HG03439 (cell line): ENCODE data around the gene COL16A1.

Source experiments
- ATAC-seq: cut with Tn5 transposase; IDR thresholded peaks from one replicate; pipeline ENCODE4 v1.9.1; 2021; ENCODE audit warnings: mild to moderate bottlenecking, moderate library complexity; ENCODE audit not compliant: unreplicated experiment

COL16A1 gene

GRCh38 chr1:31668303-31668883, 35.4 kb downstream of the COL16A1 start:
- no peak for ATAC-seq

GRCh38 chr1:31667065-31667785, 36.6 kb downstream of the COL16A1 start:
- no peak for ATAC-seq

DNA sequence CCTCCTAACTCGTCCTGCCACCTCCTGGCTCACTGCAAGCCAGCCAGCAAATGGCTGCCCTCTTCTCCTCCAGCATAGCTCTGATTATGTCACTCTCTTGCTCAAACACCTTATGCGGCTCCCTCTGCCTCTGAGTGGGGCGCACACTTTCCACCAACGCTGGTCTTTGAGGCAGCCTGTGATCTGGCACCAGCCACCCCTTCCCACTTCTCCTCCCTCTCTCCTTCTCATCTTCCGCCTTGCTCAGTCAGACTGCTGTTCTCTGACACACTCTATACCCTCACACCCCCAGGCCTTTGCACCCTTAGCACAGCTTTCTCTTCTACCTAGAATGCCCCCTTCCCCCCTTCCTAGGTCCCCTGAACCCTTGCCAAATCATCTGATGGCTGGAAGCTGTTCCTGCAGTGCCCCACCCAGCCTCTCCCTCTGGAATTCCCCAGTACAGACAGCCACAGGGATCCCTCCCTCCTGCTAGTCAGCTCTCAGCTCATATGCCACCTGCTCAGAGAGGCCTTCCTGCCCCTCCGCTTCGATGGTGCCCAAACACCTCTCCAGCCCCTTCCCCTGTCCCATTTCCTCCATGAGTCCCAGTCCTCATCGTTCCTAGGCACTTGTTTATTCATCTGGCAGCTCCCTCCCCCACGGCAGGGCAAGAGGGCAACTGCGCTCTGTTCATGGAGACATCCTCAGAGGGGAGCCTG, 37.4 kb downstream of the COL16A1 start:
- no peak for ATAC-seq

- ATAC-seq, result no peak
Measured at GRCh38 chr1:31665234-31665878, 38.5 kb downstream of the COL16A1 start.

DNA sequence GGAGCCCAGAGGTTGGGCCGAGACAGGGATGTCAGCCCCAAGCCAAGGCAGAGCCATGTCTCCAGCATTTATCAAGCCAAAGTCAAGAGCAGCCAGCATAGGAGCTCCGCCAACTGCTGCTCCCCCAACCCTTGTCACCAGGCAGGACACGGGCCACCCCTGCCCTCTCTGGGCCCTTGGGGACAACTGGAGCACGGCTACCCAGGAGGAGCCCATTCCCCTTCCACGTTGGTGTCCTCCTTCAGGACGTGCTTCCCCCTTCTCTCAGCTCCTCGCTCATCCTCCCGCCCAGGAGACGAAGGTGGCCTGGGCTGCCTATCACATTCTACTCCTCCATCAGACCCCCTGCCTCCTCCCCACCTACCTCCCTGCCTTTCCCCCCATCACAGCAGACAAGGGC, 39.3 kb downstream of the COL16A1 start:
- ATAC-seq, result no peak

- ATAC-seq, result no peak
Measured at GRCh38 chr1:31663622-31664452, 40.0 kb downstream of the COL16A1 start.

DNA sequence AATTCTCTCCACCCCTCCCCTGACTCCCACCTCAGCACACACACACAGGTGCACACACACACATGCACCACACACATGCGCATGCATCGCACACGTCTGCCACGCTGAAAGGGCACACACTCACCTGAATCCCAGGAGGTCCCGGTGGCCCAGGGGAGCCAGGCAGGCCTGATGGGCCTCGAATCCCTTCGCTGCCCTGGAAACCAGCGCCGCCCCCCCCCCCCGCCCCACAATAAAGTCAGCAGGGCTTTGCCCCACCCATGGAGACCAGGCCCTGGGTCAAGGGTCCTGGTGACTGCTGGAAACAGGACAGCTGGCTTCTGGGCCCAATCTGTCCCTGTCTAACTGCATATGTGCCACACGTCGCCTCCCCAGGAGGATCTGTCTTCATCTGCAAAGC, 41.4 kb downstream of the COL16A1 start:
- ATAC-seq, result no peak

DNA sequence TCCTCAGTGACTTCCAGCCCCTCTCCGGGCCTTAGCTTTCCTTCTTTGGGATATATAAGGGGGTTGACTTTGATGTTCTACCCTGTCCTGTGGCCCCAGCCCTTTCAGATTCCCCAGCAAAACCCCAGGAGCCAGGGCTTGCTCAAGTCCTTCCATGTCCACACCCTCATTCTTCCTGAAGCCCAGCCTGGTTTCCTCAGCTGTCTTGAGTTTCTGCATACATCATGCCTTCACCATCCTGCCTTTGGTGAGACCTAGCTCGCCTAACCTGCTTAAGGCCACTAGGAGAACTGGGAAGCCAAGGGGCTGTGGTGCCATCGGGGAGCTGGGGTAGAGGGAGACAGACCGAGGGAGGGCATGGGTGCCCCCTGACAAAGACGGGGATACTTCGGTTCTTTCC, 42.0 kb downstream of the COL16A1 start:
- no peak for ATAC-seq

DNA sequence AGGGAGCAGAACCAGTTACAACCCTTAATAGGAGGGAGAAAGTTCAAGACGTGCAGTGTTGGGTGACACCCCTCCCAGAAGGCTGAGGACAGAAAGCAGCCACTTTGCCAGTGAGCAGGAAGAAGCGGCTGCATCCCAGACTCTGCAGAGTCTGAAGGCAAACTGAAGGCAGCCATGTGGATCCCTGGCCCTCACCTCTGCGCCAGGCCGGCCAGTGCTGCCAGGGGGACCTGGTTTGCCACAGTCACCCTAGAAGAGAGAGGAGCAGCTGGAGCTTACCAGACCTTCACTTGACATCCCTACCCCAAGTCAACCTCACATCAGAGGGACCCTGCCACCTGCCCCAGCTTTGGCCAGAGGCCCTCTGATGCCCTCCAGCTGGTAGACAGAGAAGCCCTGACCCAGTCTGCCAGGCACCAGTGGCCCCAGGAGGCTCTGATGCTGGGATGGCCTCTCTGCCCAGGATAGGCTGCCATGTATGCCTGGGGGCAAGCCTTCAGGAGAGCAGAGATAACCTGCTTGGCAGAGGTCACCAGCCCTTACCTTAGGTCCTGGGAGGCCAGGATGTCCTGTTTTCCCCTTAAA, 42.9 kb downstream of the COL16A1 start:
- ATAC-seq, result no peak

- no peak for ATAC-seq
Measured at GRCh38 chr1:31659889-31660288, 43.9 kb downstream of the COL16A1 start.

DNA sequence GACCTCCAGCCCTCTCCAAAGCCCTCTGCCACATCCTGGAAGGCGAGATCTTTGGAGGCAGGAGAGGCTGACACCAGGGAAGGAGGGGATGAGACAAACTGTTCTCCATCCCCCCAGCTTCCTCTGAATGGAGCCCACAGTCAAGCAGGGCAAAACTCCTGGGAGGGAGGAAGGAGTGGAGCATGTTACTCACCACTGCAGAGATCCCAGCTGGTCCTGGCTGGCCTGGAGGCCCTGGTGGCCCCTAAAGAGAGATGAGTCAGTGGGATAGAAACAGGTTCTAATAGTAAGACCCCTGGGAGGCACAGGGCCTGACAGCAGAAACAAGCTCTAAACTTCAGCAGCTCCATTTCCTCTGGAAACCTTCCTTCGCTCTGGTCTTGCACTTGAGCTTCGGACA, 45.1 kb downstream of the COL16A1 start:
- ATAC-seq, result no peak

DNA sequence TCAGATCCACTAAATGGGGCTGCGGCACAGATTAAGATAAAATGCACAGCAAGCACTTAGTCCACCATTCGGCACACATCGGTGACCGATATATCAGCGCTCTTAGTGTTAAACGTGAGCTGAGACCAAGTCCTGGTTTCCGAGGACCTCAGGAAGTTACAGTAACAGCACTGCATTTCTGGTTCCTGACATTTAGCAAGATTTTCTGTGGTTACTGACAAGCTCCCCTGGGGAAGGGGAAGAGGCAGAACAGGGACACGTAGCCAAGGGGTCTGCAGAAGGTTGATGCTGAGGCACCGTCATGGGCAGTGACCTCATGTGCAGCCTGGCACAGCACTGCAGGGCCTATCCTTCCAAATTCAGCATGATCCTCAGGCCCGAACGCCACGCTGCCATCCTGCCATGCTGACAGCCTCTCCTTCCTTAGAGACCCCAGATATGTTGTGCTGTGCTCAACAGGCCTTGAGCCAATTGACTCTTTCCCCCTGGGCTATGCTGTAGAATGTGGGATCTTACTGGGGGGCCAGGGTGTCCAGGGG, 45.8 kb downstream of the COL16A1 start:
- no peak for ATAC-seq

DNA sequence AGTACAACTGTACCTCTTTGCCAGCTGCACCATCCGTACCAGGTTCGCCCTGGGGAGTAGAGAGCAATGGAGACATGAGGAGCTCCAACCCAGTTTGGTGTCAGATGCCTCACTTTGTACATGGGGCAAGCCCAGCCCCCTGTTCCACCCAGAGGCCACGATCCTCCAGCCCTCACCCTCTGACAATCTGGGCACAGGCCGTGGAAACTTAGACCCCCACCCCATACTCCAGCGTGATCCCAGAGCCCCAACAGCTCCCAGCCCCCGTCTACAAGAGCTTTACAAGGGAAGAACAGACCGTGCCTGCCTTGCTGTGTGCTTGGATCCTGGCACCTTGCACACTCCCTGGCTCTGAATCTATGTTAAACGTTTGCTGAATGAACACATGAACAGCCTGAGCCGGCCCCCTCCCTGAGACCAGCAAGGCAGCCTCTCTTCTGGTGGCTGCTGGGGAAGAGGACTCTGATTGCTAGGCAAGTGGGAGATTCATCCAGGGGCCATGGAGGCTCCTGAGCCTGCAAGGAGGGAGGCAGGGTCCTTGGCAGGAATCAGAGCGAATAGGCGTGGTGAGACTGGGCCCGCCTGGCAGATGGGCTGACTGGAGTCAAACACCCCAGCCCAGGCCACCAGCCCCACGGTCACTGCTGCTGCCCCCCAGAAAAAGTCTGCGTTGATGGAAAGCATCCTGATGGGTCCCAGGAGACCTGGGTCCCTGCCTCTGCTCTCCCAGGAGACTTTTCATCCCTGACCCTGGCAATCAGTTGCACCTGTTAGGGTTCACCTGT, 46.6 kb downstream of the COL16A1 start:
- ATAC-seq, result no peak

DNA sequence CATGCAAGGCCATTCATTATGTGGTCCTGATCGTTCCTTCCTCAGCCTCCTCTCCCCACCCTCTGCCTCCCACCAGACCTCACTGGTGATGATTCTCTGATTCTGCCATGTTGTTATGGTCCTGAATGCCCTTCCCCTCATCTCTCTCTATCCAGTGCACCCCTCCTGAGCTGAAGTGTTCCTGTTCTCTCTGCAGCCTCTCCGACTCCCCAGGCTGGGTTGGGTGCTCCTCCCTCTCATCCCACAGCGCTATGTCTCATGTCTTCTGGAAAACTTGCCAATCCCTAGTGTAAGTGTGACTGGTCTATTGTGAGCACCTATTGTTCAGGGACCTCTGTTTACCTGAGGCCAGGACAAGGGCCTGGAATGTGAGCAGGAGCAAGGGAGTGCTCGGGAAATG, 48.1 kb downstream of the COL16A1 start:
- ATAC-seq, result no peak

GRCh38 chr1:31655104-31655503, 48.7 kb downstream of the COL16A1 start:
- no peak for ATAC-seq

DNA sequence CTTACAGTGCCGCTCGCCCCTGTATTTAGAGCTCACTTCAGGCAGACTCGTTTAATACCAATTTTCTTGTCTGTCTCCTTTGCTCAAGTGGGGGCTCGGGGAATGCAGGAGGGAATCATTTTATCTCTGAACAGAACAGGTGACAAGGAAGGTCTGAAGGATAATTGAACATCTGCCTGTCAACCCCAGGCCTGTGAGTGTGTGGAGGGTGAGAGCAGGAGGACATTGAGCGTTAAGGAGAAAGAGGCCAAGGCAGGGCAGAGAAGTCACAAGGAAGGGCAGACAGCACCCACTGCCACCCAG, 49.4 kb downstream of the COL16A1 start:
- no peak for ATAC-seq

DNA sequence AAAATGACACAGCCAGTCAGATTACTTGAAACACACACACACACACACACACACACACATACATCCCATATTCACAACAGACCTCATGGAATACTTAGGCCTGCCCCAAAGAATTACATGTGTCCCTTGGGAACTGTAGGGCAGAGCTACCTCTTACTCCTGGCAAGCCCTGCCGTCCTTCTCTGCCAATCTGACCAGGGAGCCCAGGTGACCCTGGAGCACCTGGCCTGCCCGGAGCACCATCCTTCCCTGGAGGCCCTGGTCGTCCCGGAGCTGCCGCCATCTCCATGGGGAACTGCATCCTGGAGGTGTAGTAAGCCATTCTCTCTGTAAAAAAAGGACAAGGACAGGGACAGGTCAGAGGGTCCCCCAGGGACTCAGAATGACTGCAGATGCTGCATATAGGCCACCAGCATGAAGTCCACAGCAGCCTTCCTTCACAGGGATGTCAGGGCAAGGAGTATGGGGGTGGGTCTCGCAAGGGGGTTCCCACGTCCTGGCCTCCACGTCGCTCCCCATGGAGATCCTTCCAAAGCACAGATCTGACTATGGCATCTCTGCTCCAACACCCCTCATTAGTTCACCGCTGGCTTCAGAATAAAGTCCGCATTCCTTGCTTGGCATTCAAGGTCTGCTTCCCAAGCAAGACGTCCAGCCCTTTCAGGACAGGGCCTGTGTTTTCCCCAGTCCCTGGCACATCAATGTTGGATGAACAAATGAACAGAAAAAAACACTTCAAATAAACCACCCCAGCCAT, 49.9 kb downstream of the COL16A1 start:
- no peak for ATAC-seq

DNA sequence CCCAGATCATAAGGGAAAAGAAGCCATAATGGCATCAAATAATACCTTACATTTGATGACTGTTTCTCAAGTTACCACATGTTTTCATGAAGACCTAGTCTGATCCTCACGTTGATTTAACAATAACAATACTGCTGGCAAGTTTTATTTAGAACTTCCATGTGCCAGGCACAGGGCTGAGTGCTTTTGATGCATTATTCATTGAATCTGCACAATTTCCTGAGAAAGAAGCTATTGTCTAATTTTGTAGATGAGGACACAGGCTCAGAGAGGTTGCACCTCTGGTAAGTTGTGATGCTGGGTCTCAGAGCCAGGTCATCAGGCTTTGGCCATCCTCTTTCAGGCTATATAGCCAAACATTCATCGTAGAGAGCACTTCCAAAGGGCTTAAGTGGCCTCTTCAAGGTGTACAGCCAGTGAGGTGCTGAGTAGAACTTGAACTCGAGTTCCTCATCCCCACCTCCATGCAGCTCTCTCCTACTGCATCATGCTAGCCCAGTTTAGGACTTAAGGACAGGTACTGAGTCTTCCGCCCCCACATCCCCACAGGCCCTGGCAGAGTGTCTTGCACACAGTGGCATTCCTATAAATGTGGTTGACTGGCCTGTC, 50.8 kb downstream of the COL16A1 start:
- ATAC-seq, result no peak

GRCh38 chr1:31651766-31652165, 52.1 kb downstream of the COL16A1 start:
- ATAC-seq, result no peak
